WI38 (cell line): ENCODE measurements around the gene KLHL28.

Experiments
- H3K4me3 ChIP-seq: 2 replicates; pipeline ENCODE4 v1.5.1; 2011; ENCODE audit warnings: low read depth, mild to moderate bottlenecking, control low read depth, low read length
- CTCF ChIP-seq: IDR thresholded peaks from 2 replicates; pipeline ENCODE4 v1.5.1; 2012; ENCODE audit warnings: low read depth, mild to moderate bottlenecking, control low read depth, low read length

The KLHL28 gene

GRCh38 chr14:44935155-44935554 is 26.6 kb downstream of the KLHL28 start:
- TF ChIP-seq CTCF = no peak
- no peak overlapping the region for H3K4me3 ChIP-seq

GRCh38 chr14:44928793-44929192 is 33.0 kb downstream of the KLHL28 start:
- TF ChIP-seq CTCF = no peak
- no peak overlapping the region for H3K4me3 ChIP-seq

- no peak overlapping the region for H3K4me3 ChIP-seq
- TF ChIP-seq CTCF = no peak
Measured at GRCh38 chr14:44914849-44915248, 46.9 kb downstream of the KLHL28 start.

GRCh38 chr14:44912041-44912869 is 49.5 kb downstream of the KLHL28 start:
- no peak for TF ChIP-seq CTCF

GRCh38 chr14:44910821-44911220 is 50.9 kb downstream of the KLHL28 start:
- H3K4me3 ChIP-seq = no peak overlapping the region
- no peak for TF ChIP-seq CTCF

More at GRCh38 chr14:44912041-44912869, 49.5 kb downstream of the KLHL28 start:
- H3K4me3 ChIP-seq = no peak overlapping the region

GRCh38 chr14:44901696-44902095 is 60.1 kb downstream of the KLHL28 start:
- no peak for TF ChIP-seq CTCF
- H3K4me3 ChIP-seq = no peak overlapping the region

- no peak for TF ChIP-seq CTCF
- H3K4me3 ChIP-seq = peak overlapping the region; percentile 85
Measured at GRCh38 chr14:44898551-44898950, 63.2 kb downstream of the KLHL28 start.
